CD14-positive monocyte (primary cell): ENCODE data around the gene IFNGR1. TPM values are rescaled to one million over a fixed set of nuclear protein-coding genes. Genes with fewer than 3 reads are reported as not detected.

Source experiments
- DNase-seq, 3 donors: peaks; one replicate each; pipeline ENCODE4 v3.0.0-alpha.2; 2011 to 2022
- H2AFZ ChIP-seq: 2 replicates; pipeline ENCODE4 v1.6.0; 2012; ENCODE audit warnings: mild to moderate bottlenecking, low read depth, low read length, inconsistent platforms; ENCODE audit not compliant: insufficient read depth, poor library complexity, severe bottlenecking
- H3K27ac ChIP-seq, 2 donors: 1 replicate in 1 of 2; 2 replicates in 1 of 2; pipeline ENCODE4 v1.5.1; 2012 to 2013; ENCODE audit warnings: low read length in 2 of 2, control low read depth in 1 of 2, inconsistent platforms in 1 of 2, low read depth in 1 of 2, mild to moderate bottlenecking in 1 of 2
- H3K27me3 ChIP-seq, 2 donors: one replicate each; pipeline versions ENCODE4 v1.6.0 to v1.6.1; 2011 to 2013; ENCODE audit warnings: low read length in 2 of 2; ENCODE audit not compliant: control insufficient read depth in 2 of 2, insufficient read depth in 2 of 2
- H3K36me3 ChIP-seq, 2 donors: replicated peaks in 1 of 2; 1 replicate in 1 of 2; 2 replicates in 1 of 2; pipeline versions ENCODE4 v1.5.1 to v1.6.1; 2012 to 2013; ENCODE audit warnings: low read length in 2 of 2, control low read depth in 1 of 2, inconsistent platforms in 1 of 2, mild to moderate bottlenecking in 1 of 2; ENCODE audit not compliant: insufficient read depth in 2 of 2, control insufficient read depth in 1 of 2
- H3K4me1 ChIP-seq, 2 donors: 1 replicate in 1 of 2; 2 replicates in 1 of 2; pipeline versions ENCODE4 v1.5.1 to v1.6.1; 2012 to 2013; ENCODE audit warnings: low read length in 2 of 2, control low read depth in 1 of 2, inconsistent platforms in 1 of 2, mild to moderate bottlenecking in 1 of 2, moderate library complexity in 1 of 2; ENCODE audit not compliant: insufficient read depth in 2 of 2, control insufficient read depth in 1 of 2
- H3K4me2 ChIP-seq: replicated peaks from 2 replicates; pipeline ENCODE3; 2012; ENCODE audit warnings: low read length, moderate library complexity, mild to moderate bottlenecking; ENCODE audit not compliant: poor library complexity, severe bottlenecking; ENCODE audit errors: extremely low read depth
- H3K4me3 ChIP-seq, 3 experiments: fragments of 200-600 bp in 1 of 3; sonication (generic) in 1 of 3; replicated peaks in 1 of 3; 1 replicate in 2 of 3; 2 replicates in 1 of 3; pipeline ENCODE4 v1.5.1; 2011 to 2013; ENCODE audit warnings: low read length in 3 of 3, mild to moderate bottlenecking in 3 of 3, control low read depth in 2 of 3, low read depth in 2 of 3, inconsistent platforms in 1 of 3, moderate library complexity in 1 of 3
- H3K79me2 ChIP-seq: 2 replicates; pipeline ENCODE4 v1.6.0; 2012; ENCODE audit warnings: mild to moderate bottlenecking, control low read depth, inconsistent platforms, low read length, moderate library complexity; ENCODE audit not compliant: insufficient read depth
- H3K9ac ChIP-seq: 2 replicates; pipeline ENCODE4 v1.6.0; 2017; ENCODE audit warnings: low read length, mild to moderate bottlenecking; ENCODE audit not compliant: insufficient read depth, poor library complexity, severe bottlenecking
- H3K9me3 ChIP-seq, 2 donors: replicated peaks in 1 of 2; 1 replicate in 1 of 2; 2 replicates in 1 of 2; pipeline versions ENCODE4 v1.5.1 to v1.6.1; 2012 to 2013; ENCODE audit warnings: low read length in 2 of 2, control low read depth in 1 of 2; ENCODE audit not compliant: control insufficient read depth in 1 of 2, insufficient read depth in 1 of 2
- H4K20me1 ChIP-seq: 2 replicates; pipeline ENCODE4 v1.6.0; 2012; ENCODE audit warnings: mild to moderate bottlenecking, low read length, control low read depth, moderate library complexity; ENCODE audit not compliant: insufficient read depth
- H3K27ac Mint-ChIP-seq, 7 donors: one replicate each; pipeline ENCODE4 v1.8.0; 2020; ENCODE audit warnings: mild to moderate bottlenecking in 7 of 7, mixed read lengths in 7 of 7, moderate library complexity in 6 of 7, inconsistent platforms in 2 of 7
- H3K27me3 Mint-ChIP-seq, 3 donors: one replicate each; pipeline ENCODE4 v1.8.0; 2021 to 2022; ENCODE audit warnings: low read depth in 3 of 3, mild to moderate bottlenecking in 3 of 3, mixed read lengths in 3 of 3, moderate library complexity in 3 of 3, inconsistent platforms in 1 of 3
- H3K36me3 Mint-ChIP-seq, 2 donors: one replicate each; pipeline ENCODE4 v1.8.0; 2020; ENCODE audit warnings: mixed read lengths in 2 of 2, inconsistent platforms in 1 of 2, mild to moderate bottlenecking in 1 of 2
- H3K4me1 Mint-ChIP-seq: one replicate; pipeline ENCODE4 v1.8.0; 2020; ENCODE audit warnings: mild to moderate bottlenecking, mixed read lengths
- H3K4me3 Mint-ChIP-seq, 2 donors: one replicate each; pipeline ENCODE4 v1.8.0; 2020; ENCODE audit warnings: mild to moderate bottlenecking in 2 of 2, mixed read lengths in 2 of 2, moderate library complexity in 1 of 2
- H3K9me3 Mint-ChIP-seq, 7 donors: one replicate each; pipeline ENCODE4 v1.8.0; 2020 to 2022; ENCODE audit warnings: mixed read lengths in 7 of 7, mild to moderate bottlenecking in 6 of 7, moderate library complexity in 6 of 7, inconsistent platforms in 2 of 7
- WGBS: methylation state at CpG from one replicate; pipeline ENCODE4 v1.1.5; 2013; ENCODE audit warnings: missing lambda C conversion rate; ENCODE audit not compliant: insufficient coverage; 5-methylcytosine and 5-hydroxymethylcytosine counted together
- intact Hi-C, 2 donors: fragments of 100-400 bp; cut with micrococcal nuclease; formaldehyde crosslinking; loops; one replicate each; pipeline versions ENCODE4 v1.15.0 to v1.15.1; 2023
- polyA minus RNA-seq: library from RNA; depleted of rRNA, polyadenylated mRNA; stranded (reverse); fragments of >200 nt; gene quantifications from 2 replicates; pipeline ENCODE4 v1.2.3, GENCODE V29; 2012
- polyA plus RNA-seq, 3 donors: library from polyadenylated mRNA; depleted of rRNA in 1 of 3; unstranded in 2 of 3; stranded (reverse) in 1 of 3; fragments of 300-500 nt in 2 of 3; fragments of >200 nt in 1 of 3; fragmentation: Illumina TruSeq in 2 of 3; gene quantifications; 1 replicate in 2 of 3; 2 replicates in 1 of 3; pipeline ENCODE4 v1.2.3, GENCODE V29; 2012 to 2021
- total RNA-seq, 12 experiments: library from RNA in 1 of 12; stranded (reverse) in 1 of 12; fragments of 120-200 nt in 1 of 12; gene quantifications; one replicate each; pipeline ENCODE4 v1.2.4 and lab custom pipeline; 2013 to 2026; ENCODE audit warnings: mixed read lengths in 6 of 12, inconsistent platforms in 1 of 12
- TF ChIP-seq, protein P1 (sequence below): fragments of 200-600 bp; IDR thresholded peaks from one replicate; pipeline ENCODE4 v1.8.0; 2022; ENCODE audit warnings: antibody characterized with exemption, mild to moderate bottlenecking

The IFNGR1 gene
- 382 TPM for total RNA-seq (2013)
- polyA plus RNA-seq (100 to 1,000 TPM; 204 to 372 (median 364) TPM), polyA minus RNA-seq (148 and 160 TPM in 2 replicates), total RNA-seq (lab: John Stamatoyannopoulos, UW) (241 to 734 (median 540) reads per million in 11 experiments)

GRCh38 chr6:137218917-137219663 is at the start of gene IFNGR1:
IFNGR1 (minus strand) TSS chr6:137219385; CDS start chr6:137219327, 58 bp downstream.
- Histone ChIP-seq H3K4me3 (peak within 1 kb of the TSS; percentile 68 to 94 (median 90)), H3K9me3 (no peaks in the 10 kb centered on the region), H2AFZ (no peak within 1 kb of the TSS), H3K4me2 (peak within 1 kb of the TSS; percentile 97), H3K9ac (peak within 1 kb of the TSS; percentile 99), H3K36me3 (peaks cover 0 to 15% of the 10 kb centered on the region in 2 donors), H3K4me1 (peaks cover 79 to 84% of the 10 kb centered on the region in 2 donors), H4K20me1 (peaks cover 41% of the 10 kb centered on the region), H3K27me3 (no peaks in the 10 kb centered on the region), H3K27ac (peak within 1 kb of the TSS; percentile 99), H3K79me2 (peaks cover 75% of the 10 kb centered on the region)
- peak within 1 kb of the TSS; percentile 94 to 99 for H3K4me3 Mint-ChIP-seq
- 0% methylated on average over 39 of the region's 64 CpGs for WGBS
- peaks cover 0 to 1% (median 0%) of the 10 kb centered on the region in 7 donors for H3K9me3 Mint-ChIP-seq
- intact Hi-C loops, result loop anchor here in 1 of 2 donors (2.0 to 5.0 kb wide), 3 partner anchors 22 to 93 kb away; no protein-coding TSS in a partner anchor
- TF ChIP-seq, protein P1, sequence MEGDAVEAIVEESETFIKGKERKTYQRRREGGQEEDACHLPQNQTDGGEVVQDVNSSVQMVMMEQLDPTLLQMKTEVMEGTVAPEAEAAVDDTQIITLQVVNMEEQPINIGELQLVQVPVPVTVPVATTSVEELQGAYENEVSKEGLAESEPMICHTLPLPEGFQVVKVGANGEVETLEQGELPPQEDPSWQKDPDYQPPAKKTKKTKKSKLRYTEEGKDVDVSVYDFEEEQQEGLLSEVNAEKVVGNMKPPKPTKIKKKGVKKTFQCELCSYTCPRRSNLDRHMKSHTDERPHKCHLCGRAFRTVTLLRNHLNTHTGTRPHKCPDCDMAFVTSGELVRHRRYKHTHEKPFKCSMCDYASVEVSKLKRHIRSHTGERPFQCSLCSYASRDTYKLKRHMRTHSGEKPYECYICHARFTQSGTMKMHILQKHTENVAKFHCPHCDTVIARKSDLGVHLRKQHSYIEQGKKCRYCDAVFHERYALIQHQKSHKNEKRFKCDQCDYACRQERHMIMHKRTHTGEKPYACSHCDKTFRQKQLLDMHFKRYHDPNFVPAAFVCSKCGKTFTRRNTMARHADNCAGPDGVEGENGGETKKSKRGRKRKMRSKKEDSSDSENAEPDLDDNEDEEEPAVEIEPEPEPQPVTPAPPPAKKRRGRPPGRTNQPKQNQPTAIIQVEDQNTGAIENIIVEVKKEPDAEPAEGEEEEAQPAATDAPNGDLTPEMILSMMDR, result no peak
- H3K27me3 Mint-ChIP-seq, result peaks cover 0 to 4% (median 0%) of the 10 kb centered on the region in 3 donors
- peak within 1 kb of the TSS; percentile 99 to 100 (median 100) for H3K27ac Mint-ChIP-seq
- H3K36me3 Mint-ChIP-seq, result peaks cover 31 to 38% of the 10 kb centered on the region in 2 donors
- peaks cover 76% of the 10 kb centered on the region for H3K4me1 Mint-ChIP-seq
- DNase-seq, result peak; percentile 93 to 97 (median 97)

- no peak overlapping the region for H2AFZ ChIP-seq
- Mint-ChIP-seq H3K36me3 (peaks cover 0 to 2% of the 10 kb centered on the region in 2 donors), H3K4me1 (peaks cover 23% of the 10 kb centered on the region), H3K27me3 (peaks cover 0 to 2% (median 0%) of the 10 kb centered on the region in 3 donors), H3K4me3 (no peak overlapping the region), H3K9me3 (peaks cover 0 to 6% (median 2%) of the 10 kb centered on the region in 7 donors), H3K27ac (no peak overlapping the region)
- H3K4me2 ChIP-seq, result no peak overlapping the region
- no peak for DNase-seq
- peaks cover 15 to 24% of the 10 kb centered on the region in 2 donors for H3K4me1 ChIP-seq
- no peaks in the 10 kb centered on the region for H4K20me1 ChIP-seq
- intact Hi-C loops, result no loop called here
- H3K36me3 ChIP-seq, result no peaks in the 10 kb centered on the region
- TF ChIP-seq, protein P1, result no peak
- no peaks in the 10 kb centered on the region for H3K79me2 ChIP-seq
- no peak overlapping the region for H3K9ac ChIP-seq
- H3K4me3 ChIP-seq, result no peak overlapping the region
- peaks cover 0 to 3% of the 10 kb centered on the region in 2 donors for H3K9me3 ChIP-seq
- H3K27ac ChIP-seq, result no peak overlapping the region
- no CpG with 5 or more reads among the region's 3 CpGs for whole genome bisulfite sequencing
- H3K27me3 ChIP-seq, result no peaks in the 10 kb centered on the region
Measured at GRCh38 chr6:137268911-137269310, 49.7 kb upstream of the IFNGR1 start.
